Common myeloid progenitor, CD34-positive (primary cell): ENCODE measurements around the gene ZNF638.

Source experiments
- CTCF ChIA-PET: fragments of 350-600 bp; sonication (Branson Sonifier 250); formaldehyde crosslinking; loops from one replicate; lab custom pipeline; 2021; ENCODE audit warnings: antibody characterized with exemption; lab: Charles Lee
- POLR2A ChIA-PET: fragments of 350-600 bp; sonication (Branson Sonifier 250); formaldehyde crosslinking; loops from one replicate; lab custom pipeline; 2021; ENCODE audit warnings: antibody characterized with exemption; lab: Charles Lee
- DNase-seq, 3 donors: peaks; one replicate each; pipeline versions ENCODE4 v3.0.0 to v3.0.0-alpha.2; 2013
- H3K27ac ChIP-seq, 2 experiments: 1 replicate in 1 of 2; 2 replicates in 1 of 2; pipeline ENCODE4 v1.7.0; 2013; ENCODE audit warnings: inconsistent platforms in 2 of 2, low read length in 2 of 2, mild to moderate bottlenecking in 2 of 2, low read depth in 1 of 2, moderate library complexity in 1 of 2; ENCODE audit not compliant: severe bottlenecking in 2 of 2, insufficient read depth in 1 of 2, poor library complexity in 1 of 2
- H3K27me3 ChIP-seq, 5 experiments: replicated peaks in 2 of 5; 1 replicate in 3 of 5; 2 replicates in 2 of 5; pipeline versions ENCODE4 v1.6.1 to v1.7.0; 2013; ENCODE audit warnings: low read length in 4 of 5, mild to moderate bottlenecking in 2 of 5, moderate library complexity in 2 of 5, inconsistent platforms in 1 of 5; ENCODE audit not compliant: insufficient read depth in 5 of 5, control insufficient read depth in 4 of 5
- H3K36me3 ChIP-seq, 4 experiments: 1 replicate in 2 of 4; 2 replicates in 2 of 4; pipeline versions ENCODE4 v1.6.1 to v1.7.0; 2013; ENCODE audit warnings: low read length in 3 of 4, control low read depth in 1 of 4, mild to moderate bottlenecking in 1 of 4; ENCODE audit not compliant: control insufficient read depth in 4 of 4, insufficient read depth in 4 of 4
- H3K4me1 ChIP-seq, 4 experiments: 1 replicate in 3 of 4; 2 replicates in 1 of 4; pipeline versions ENCODE4 v1.6.1 to v1.7.1; 2013; ENCODE audit warnings: low read length in 3 of 4, mild to moderate bottlenecking in 3 of 4, control low read depth in 1 of 4, inconsistent platforms in 1 of 4, moderate library complexity in 1 of 4; ENCODE audit not compliant: control insufficient read depth in 4 of 4, insufficient read depth in 4 of 4; ENCODE audit errors: control extremely low read depth in 1 of 4
- H3K4me3 ChIP-seq, 7 experiments: 1 replicate in 4 of 7; 2 replicates in 3 of 7; pipeline versions ENCODE4 v1.5.1 to v1.7.0; 2013; ENCODE audit warnings: mild to moderate bottlenecking in 7 of 7, low read length in 6 of 7, moderate library complexity in 6 of 7, inconsistent platforms in 2 of 7, low read depth in 2 of 7, control low read depth in 1 of 7; ENCODE audit not compliant: insufficient read depth in 4 of 7, control insufficient read depth in 1 of 7; ENCODE audit errors: extremely low read depth in 1 of 7
- H3K9me3 ChIP-seq, 5 experiments: 1 replicate in 4 of 5; 2 replicates in 1 of 5; pipeline versions ENCODE4 v1.6.1 to v1.7.1; 2013; ENCODE audit warnings: low read length in 4 of 5, mild to moderate bottlenecking in 2 of 5, inconsistent platforms in 1 of 5, low read depth in 1 of 5, moderate library complexity in 1 of 5; ENCODE audit not compliant: control insufficient read depth in 4 of 5, insufficient read depth in 2 of 5; ENCODE audit errors: control extremely low read depth in 1 of 5
- WGBS: methylation state at CpG from one replicate; pipeline ENCODE4 v1.1.5; 2013; ENCODE audit not compliant: insufficient coverage; 5-methylcytosine and 5-hydroxymethylcytosine counted together

Gene ZNF638

GRCh38 chr2:71388214-71388613 is 56.6 kb downstream of the ZNF638 start:
- Histone ChIP-seq H3K4me1 (no peaks in the 10 kb centered on the region), H3K36me3 (peaks cover 24 to 79% (median 53%) of the 10 kb centered on the region in 4 experiments), H3K9me3 (peaks cover 0 to 5% (median 3%) of the 10 kb centered on the region in 5 experiments), H3K27me3 (no peaks in the 10 kb centered on the region), H3K4me3 (no peak overlapping the region), H3K27ac (no peak overlapping the region)
- WGBS, result 99% methylated on average over 16 of the region's 16 CpGs
- peak in 1 of 3 donors; percentile 1 for DNase-seq
- CTCF ChIA-PET, result no interaction called here
- POLR2A ChIA-PET, result no interaction called here

DNA sequence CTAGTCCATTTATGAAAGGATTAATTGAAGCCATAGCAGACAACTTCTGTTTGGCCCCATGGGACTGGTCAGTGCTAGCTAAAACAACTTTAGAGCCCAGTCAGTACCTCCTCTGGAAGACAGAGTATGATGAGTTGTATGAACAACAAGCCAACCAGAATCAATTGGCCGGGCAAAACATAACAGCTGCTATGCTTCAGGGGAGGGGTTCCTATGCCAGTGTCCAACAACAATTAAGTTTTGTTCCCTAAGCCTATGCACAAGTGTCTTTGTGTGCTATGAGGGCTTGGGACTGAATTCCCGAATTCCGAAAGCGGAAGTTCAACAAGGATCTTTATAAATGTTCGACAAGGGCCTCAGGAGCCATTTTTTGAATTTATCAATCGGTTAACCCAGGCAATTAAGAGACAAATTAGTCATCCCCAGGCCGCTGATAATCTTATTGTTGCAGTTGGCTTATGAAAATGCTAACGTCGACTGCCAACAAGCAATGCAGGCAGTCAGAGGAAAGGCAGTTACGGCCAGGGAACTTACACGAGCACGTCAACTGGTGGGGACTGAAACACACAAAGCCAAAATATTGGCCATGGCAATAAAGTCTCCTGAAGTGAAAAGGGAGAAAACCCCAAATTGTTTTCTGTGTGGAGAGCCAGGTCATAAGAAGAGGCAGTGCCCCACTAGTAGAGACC is 57.9 kb downstream of the ZNF638 start:
- CTCF ChIA-PET, result no interaction called here

DNA sequence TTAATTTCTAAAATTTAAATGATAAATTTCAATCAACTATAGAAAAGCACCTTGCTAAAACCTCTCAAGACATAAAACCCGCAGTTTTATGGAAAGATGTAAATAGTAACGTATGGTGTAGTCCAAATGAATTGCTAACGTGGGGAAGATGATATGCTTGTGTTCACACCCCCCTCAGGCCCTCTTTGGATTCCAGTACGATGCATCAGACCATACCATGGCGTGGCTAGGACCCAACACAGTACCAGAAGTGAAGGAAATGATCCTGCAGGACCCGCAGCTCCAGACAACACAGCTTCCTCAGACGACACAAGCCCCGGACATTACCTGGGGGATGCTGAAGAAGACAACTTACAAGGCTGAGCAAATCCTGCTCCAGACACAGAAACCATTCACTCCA is 61.6 kb downstream of the ZNF638 start:
- WGBS, result 98% methylated on average over 6 of the region's 8 CpGs
- Histone ChIP-seq H3K4me1 (no peaks in the 10 kb centered on the region), H3K27me3 (no peaks in the 10 kb centered on the region), H3K36me3 (peaks cover 20 to 82% (median 59%) of the 10 kb centered on the region in 4 experiments), H3K9me3 (peaks cover 0 to 4% (median 0%) of the 10 kb centered on the region in 5 experiments), H3K27ac (no peak overlapping the region), H3K4me3 (no peak overlapping the region)
- DNase-seq, result no peak
- POLR2A ChIA-PET, result no interaction called here
- CTCF ChIA-PET, result interaction anchor here (1.3 kb wide), 1 partner anchor 391 kb away, joined by 4 read pairs; no protein-coding TSS in a partner anchor

More for the DNA sequence above, 57.9 kb downstream of the ZNF638 start:
- H3K4me1 ChIP-seq, result no peaks in the 10 kb centered on the region
- H3K9me3 ChIP-seq, result peaks cover 0 to 5% (median 3%) of the 10 kb centered on the region in 5 experiments
- no peaks in the 10 kb centered on the region for H3K27me3 ChIP-seq
- DNase-seq, result no peak
- POLR2A ChIA-PET, result no interaction called here
- no peak overlapping the region for H3K4me3 ChIP-seq
- WGBS, result 97% methylated on average over 12 of the region's 12 CpGs
- no peak overlapping the region for H3K27ac ChIP-seq
- peaks cover 23 to 83% (median 56%) of the 10 kb centered on the region in 4 experiments for H3K36me3 ChIP-seq

DNA sequence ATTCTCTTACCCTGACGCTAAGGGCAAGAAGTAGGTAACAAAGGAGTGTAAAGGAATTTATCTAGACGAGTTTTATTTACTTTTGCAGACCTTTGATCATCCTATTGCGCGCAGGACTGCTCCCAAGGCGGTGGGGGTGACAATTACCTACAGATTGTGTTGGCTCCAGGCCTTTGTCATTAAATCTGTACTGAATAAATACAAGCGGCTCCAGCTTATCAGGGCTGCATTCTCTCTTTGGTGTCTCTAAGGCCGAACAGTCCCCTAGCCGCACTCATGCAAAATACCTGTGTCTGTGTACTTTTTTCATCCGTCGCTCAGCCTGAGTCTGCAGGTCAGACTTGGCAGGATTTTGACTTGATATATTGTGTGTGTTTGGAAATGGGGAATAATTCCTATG is 63.9 kb downstream of the ZNF638 start:
- POLR2A ChIA-PET, result no interaction called here

DNA sequence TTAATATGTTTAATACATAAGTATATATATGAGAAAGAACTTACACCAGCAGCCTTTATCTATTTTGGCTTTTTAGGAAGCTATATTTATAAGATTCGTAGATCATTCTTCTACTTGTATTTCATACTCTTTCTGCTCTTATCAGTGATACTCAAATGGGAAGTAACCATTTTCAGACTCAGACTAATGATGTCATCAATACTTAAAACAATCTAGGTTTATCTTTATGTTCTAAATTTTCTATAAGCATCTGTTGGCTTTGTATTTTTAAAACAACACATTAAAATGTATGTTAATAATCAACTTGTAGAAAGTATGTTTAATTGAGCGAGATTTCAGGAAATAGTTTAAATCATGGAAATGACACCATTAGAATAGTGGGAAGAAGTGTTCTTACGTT is 70.8 kb downstream of the ZNF638 start:
- no peak for DNase-seq
- H3K4me1 ChIP-seq, result no peaks in the 10 kb centered on the region
- H3K36me3 ChIP-seq, result peaks cover 28 to 72% (median 55%) of the 10 kb centered on the region in 4 experiments
- no peaks in the 10 kb centered on the region for H3K27me3 ChIP-seq
- H3K27ac ChIP-seq, result no peak overlapping the region
- CTCF ChIA-PET, result no interaction called here
- H3K4me3 ChIP-seq, result no peak overlapping the region
- POLR2A ChIA-PET, result no interaction called here
- no peaks in the 10 kb centered on the region for H3K9me3 ChIP-seq
- 90% methylated on average over 2 of the region's 3 CpGs for WGBS

More for the DNA sequence above, 63.9 kb downstream of the ZNF638 start:
- DNase-seq, result no peak
- CTCF ChIA-PET, result no interaction called here
- 96% methylated on average over 6 of the region's 10 CpGs for WGBS
- H3K27ac ChIP-seq, result no peak overlapping the region
- H3K4me1 ChIP-seq, result no peaks in the 10 kb centered on the region
- no peaks in the 10 kb centered on the region for H3K27me3 ChIP-seq
- H3K9me3 ChIP-seq, result no peaks in the 10 kb centered on the region
- H3K4me3 ChIP-seq, result no peak overlapping the region
- peaks cover 21 to 79% (median 50%) of the 10 kb centered on the region in 4 experiments for H3K36me3 ChIP-seq

- CTCF ChIA-PET, result no interaction called here
- no peak for DNase-seq
- Histone ChIP-seq H3K9me3 (no peaks in the 10 kb centered on the region), H3K4me1 (no peaks in the 10 kb centered on the region), H3K27me3 (no peaks in the 10 kb centered on the region), H3K4me3 (no peak overlapping the region), H3K36me3 (peaks cover 14 to 52% (median 38%) of the 10 kb centered on the region in 4 experiments), H3K27ac (no peak overlapping the region)
- POLR2A ChIA-PET, result no interaction called here
- WGBS, result 100% methylated on average over 1 of the region's 3 CpGs
These were observed 78.0 kb downstream of the ZNF638 start for GRCh38 chr2:71409611-71410010.

DNA sequence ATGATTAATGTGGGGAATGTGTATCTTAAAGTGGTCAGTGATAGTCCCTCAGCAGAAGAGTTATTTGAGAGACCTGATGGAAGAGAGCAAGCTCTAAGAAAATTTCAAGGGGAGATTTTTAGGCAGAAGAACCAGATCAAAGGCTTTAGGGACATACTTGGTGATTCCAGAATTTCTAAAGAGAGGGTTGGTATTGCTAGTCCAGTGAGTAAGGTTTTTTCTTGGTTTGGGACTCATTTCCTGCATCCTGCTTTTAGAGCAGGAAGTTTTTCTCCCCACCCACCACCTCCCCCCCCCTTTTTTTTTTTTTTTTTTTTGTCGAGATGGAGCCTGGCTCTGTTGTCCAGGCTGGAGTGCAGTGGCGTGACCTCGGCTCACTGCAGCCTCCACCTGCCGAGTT is 79.1 kb downstream of the ZNF638 start:
- ChIA-PET POLR2A (no interaction called here), CTCF (no interaction called here)
- Histone ChIP-seq H3K36me3 (peaks cover 12 to 43% (median 30%) of the 10 kb centered on the region in 4 experiments), H3K9me3 (no peaks in the 10 kb centered on the region), H3K4me1 (no peaks in the 10 kb centered on the region), H3K27me3 (no peaks in the 10 kb centered on the region), H3K27ac (no peak overlapping the region), H3K4me3 (no peak overlapping the region)
- WGBS, result no CpG with 5 or more reads among the region's 4 CpGs
- no peak for DNase-seq
